ENCODE data around the gene KIF3C. TPM values are rescaled to one million over a fixed set of nuclear protein-coding genes. Genes with fewer than 3 reads are reported as not detected.

The KIF3C gene
- total and polyA plus RNA-seq, 9 of the 15 experiments (the other 6 are each of a cell fraction or from before 2014, with no cell fraction given) = 0.69 to 6.7 (median 3.3) TPM

GRCh38 chr2:26000561-26001082 is 18.3 kb upstream of the KIF3C start:
- in situ Hi-C loops (cut with MboI) = no loop called here
- intact Hi-C loops (cut with micrococcal nuclease) = no loop called here
- DNase-seq (ENCODE audit: extremely low read depth in 1 of 4, low spot score in 3 of 4) = no peak
- FAIRE-seq = no peak
- no peak for ATAC-seq
- H3K27me3 ChIP-seq (ENCODE audit: control insufficient read depth in 2 of 2, insufficient read depth in 2 of 2, low read length in 2 of 2) = no peaks in the 10 kb centered on the region
- ChIA-PET CTCF (ENCODE audit: low intra/inter-chr PET ratio) (no interaction called here), POLR2A (interaction anchor here (1.1 to 1.7 kb wide), 3 partner anchors 9 to 18 kb away, joined by 3 to 4 read pairs (median 4); no protein-coding TSS in a partner anchor)
- no TSS peak for BruUV-seq (replicated peaks)
- no peaks in the 10 kb centered on the region for H3K9me3 ChIP-seq (replicated peaks; ENCODE audit: control insufficient read depth, insufficient read depth, low read depth, low read length)
- peaks cover 2 to 3% of the 10 kb centered on the region in 2 experiments; a peak in 2 of 5 replicates for H3K4me1 ChIP-seq (replicated peaks in 1 of 2; ENCODE audit: control insufficient read depth in 2 of 2, insufficient read depth in 2 of 2, low read length in 2 of 2)
- no peak overlapping the region for H3K4me3 ChIP-seq
- H3K9me1 ChIP-seq (ENCODE audit: control insufficient read depth, insufficient read depth, low read length) = no peaks in the 10 kb centered on the region
- no peak overlapping the region for H3K27ac ChIP-seq (ENCODE audit: extremely low read depth, low read depth, low read length)
- H2AFZ ChIP-seq (ENCODE audit: low read depth, low read length) = no peak overlapping the region
- H3K9ac ChIP-seq (ENCODE audit: insufficient read depth in 1 of 2, low read depth in 2 of 2, low read length in 2 of 2) = no peak overlapping the region
- no peak overlapping the region for H3K4me2 ChIP-seq (ENCODE audit: insufficient read depth, low read length)
- no peaks in the 10 kb centered on the region for H3K79me2 ChIP-seq (ENCODE audit: control insufficient read depth, insufficient read depth, low read length)
- WGBS (ENCODE audit: insufficient coverage, low coverage, missing lambda C conversion rate) = 55% methylated on average over 5 of the region's 5 CpGs
- no peaks in the 10 kb centered on the region for H3K36me3 ChIP-seq (ENCODE audit: control insufficient read depth, insufficient read depth, low read length)
- no peaks in the 10 kb centered on the region for H4K20me1 ChIP-seq (replicated peaks; ENCODE audit: control insufficient read depth, insufficient read depth, low read length)
- TF ChIP-seq ZNF655 (CRISPR knock-in tag; IDR thresholded peaks at IDR 0.05) (no peak), ZNF518B (CRISPR knock-in tag; IDR thresholded peaks at IDR 0.05) (no peak), HNRNPUL1 (IDR thresholded peaks at IDR 0.05; ENCODE audit: low read length) (no peak), ZNF644 (tag; IDR thresholded peaks at IDR 0.05; ENCODE audit: low read depth) (no peak), ZNF41 (CRISPR knock-in tag; conservative IDR thresholded peaks at IDR 0.05) (no peak), ZC3H11A (IDR thresholded peaks at IDR 0.05; ENCODE audit: low read depth, low read length) (no peak), ETV5 (CRISPR knock-in tag; IDR thresholded peaks at IDR 0.05; ENCODE audit: low read depth) (no peak), CREB5 (CRISPR knock-in tag; IDR thresholded peaks at IDR 0.05) (no peak), ZNF347 (CRISPR knock-in tag; IDR thresholded peaks at IDR 0.05; ENCODE audit: low read depth) (no peak), THAP12 (CRISPR knock-in tag; IDR thresholded peaks at IDR 0.05) (no peak), SMAD3 (CRISPR knock-in tag; conservative IDR thresholded peaks at IDR 0.05) (no peak), CBX2 (IDR thresholded peaks at IDR 0.05; ENCODE audit: insufficient read depth, low read length, poor library complexity, severe bottlenecking) (no peak), JUNB (CRISPR knock-in tag; conservative IDR thresholded peaks at IDR 0.05) (no peak)
